ENCODE results near the gene KIAA1671.

Gene KIAA1671

GRCh38 chr22:24995649-24996180 lies 43.2 kb downstream of the KIAA1671 start:
- no peak for TF ChIP-seq CTCF (IDR thresholded peaks at IDR 0.05; ENCODE audit: insufficient read depth, low read depth, low read length, missing control alignments)
- H3K4me3 ChIP-seq (ENCODE audit: low read depth, low read length): no peak overlapping the region
- no peak for DNase-seq (ENCODE audit: low read depth)

- H3K4me3 ChIP-seq (ENCODE audit: low read depth, low read length): no peak overlapping the region
- DNase-seq (ENCODE audit: low read depth): no peak
- no peak for TF ChIP-seq CTCF (IDR thresholded peaks at IDR 0.05; ENCODE audit: insufficient read depth, low read depth, low read length, missing control alignments)
Observed at GRCh38 chr22:24996420-24996952, 44.0 kb downstream of the KIAA1671 start.

- H3K4me3 ChIP-seq (ENCODE audit: low read depth, low read length): no peak overlapping the region
- DNase-seq (ENCODE audit: low read depth): no peak
- TF ChIP-seq CTCF (IDR thresholded peaks at IDR 0.05; ENCODE audit: insufficient read depth, low read depth, low read length, missing control alignments): no peak
Observed at GRCh38 chr22:24997023-24997422, 44.5 kb downstream of the KIAA1671 start.

GRCh38 chr22:25000686-25001085 lies 48.2 kb downstream of the KIAA1671 start:
- TF ChIP-seq CTCF (IDR thresholded peaks at IDR 0.05; ENCODE audit: insufficient read depth, low read depth, low read length, missing control alignments): no peak
- no peak overlapping the region for H3K4me3 ChIP-seq (ENCODE audit: low read depth, low read length)
- no peak for DNase-seq (ENCODE audit: low read depth)

- no peak for TF ChIP-seq CTCF (IDR thresholded peaks at IDR 0.05; ENCODE audit: insufficient read depth, low read depth, low read length, missing control alignments)
- no peak overlapping the region for H3K4me3 ChIP-seq (ENCODE audit: low read depth, low read length)
- DNase-seq (ENCODE audit: low read depth): no peak
Observed at GRCh38 chr22:25002241-25002985, 49.9 kb downstream of the KIAA1671 start.

- H3K4me3 ChIP-seq (ENCODE audit: low read depth, low read length): no peak overlapping the region
- no peak for DNase-seq (ENCODE audit: low read depth)
- no peak for TF ChIP-seq CTCF (IDR thresholded peaks at IDR 0.05; ENCODE audit: insufficient read depth, low read depth, low read length, missing control alignments)
Observed at GRCh38 chr22:25006354-25006753, 53.8 kb downstream of the KIAA1671 start.

Measured in GM12865 (cell line).